Medulla oblongata (tissue), 1 donor: ENCODE results near the gene COLQ.

Source experiments
- DNase-seq: peaks from one replicate; pipeline ENCODE4 v3.0.0-alpha.2; 2015; ENCODE audit errors: extremely low spot score

COLQ gene

GRCh38 chr3:15520185-15520584, 1.3 kb downstream of the COLQ start:
- no peak for DNase-seq

GRCh38 chr3:15519096-15519495, 2.4 kb downstream of the COLQ start:
- no peak for DNase-seq

DNA sequence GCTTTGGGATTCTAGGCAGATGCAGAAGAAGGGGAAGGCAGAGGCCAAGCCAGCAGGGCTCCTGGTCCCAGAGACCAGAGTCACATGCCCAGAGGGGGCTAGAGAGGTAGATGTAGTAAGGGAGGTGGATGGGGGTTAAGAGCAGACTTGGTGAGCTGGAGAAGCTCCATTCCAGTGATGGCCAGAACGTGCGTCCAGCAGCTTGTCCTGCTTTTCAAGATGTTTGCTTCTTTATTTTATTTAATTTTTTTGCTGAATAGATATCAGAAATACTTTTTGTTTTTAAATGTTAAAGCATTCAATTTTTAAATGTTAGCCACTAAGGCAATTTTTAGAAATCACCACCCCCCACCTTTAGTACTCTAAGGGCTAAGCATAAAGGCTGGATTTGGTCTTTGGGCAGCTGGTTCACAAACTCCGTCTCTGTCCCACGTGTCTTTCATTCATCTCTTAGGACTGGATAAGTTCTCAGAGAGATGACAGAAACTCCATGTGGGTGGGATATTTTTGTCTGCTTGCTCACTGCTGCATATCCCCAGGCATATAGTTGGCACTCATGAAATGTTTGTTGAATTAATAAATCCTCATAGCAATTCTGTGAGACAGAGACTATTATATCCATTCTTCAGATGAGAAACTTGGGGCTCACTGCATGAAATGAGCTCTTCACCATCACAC, 6.7 kb downstream of the COLQ start:
- DNase-seq = no peak

DNA sequence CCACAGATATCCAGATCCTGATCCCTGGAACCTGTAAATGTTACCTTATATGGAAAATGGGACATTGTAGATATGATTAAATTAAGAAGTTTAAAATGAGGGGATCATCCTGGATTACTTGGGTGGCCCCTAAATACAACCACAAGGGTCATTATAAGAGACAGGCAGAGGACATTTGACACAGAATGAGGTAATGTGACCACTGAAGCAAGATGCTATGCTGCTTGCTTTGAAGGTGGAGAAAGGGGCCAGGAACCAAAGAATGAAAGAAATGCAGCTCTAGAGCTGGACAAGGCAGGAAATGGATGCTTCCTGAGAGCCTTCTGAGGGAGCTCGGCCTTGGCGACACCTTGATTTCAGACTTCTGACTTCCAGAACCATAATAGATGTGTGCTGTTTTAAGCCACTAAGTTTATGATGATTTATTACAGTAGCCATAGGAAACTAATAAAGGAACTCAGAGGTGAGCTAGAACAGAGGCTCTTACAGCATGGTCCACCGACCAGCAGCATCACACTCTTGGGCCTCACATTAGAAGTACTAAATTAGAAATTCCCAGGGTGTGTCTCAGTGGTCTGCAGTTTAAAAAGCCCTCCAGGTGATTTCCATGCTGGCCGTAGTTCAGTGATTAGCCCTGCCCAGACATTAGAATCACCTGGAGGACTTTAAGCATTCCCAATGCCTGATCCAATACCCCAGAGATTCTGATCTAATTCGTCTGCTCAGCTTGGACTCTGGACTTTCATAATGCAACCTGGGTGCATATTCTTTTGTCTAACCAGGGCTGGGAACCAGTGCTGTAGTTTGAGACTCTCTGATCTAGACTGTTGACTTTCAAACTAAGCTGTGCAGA, 7.5 kb downstream of the COLQ start:
- no peak for DNase-seq

GRCh38 chr3:15513116-15513515, 8.4 kb downstream of the COLQ start:
- no peak for DNase-seq

DNA sequence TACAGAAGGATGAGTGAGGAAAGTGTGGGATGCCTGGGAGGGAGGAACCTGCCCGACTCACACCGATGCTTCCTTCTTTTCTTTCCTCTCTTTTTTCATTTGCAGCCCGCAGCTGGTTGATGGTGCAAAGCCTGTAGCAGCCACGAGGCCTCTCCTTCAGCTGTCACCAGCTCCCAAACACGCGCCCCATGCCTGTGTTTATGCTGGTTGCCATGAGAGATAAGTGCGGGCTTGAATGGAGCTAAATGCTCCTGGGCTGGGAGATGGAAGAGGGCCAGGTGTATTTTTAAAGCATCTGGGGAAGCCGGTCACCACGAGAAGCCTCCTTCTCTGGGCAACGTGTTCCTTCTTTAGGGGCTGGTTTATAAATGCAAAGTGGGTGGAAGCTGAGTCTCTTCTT, 9.3 kb downstream of the COLQ start:
- peak; percentile 59 for DNase-seq

- DNase-seq = no peak
Measured at GRCh38 chr3:15511156-15511555, 10.3 kb downstream of the COLQ start.

- DNase-seq = no peak
Measured at GRCh38 chr3:15510493-15510892, 11.0 kb downstream of the COLQ start.

GRCh38 chr3:15506571-15506970, 14.9 kb downstream of the COLQ start:
- DNase-seq = no peak

GRCh38 chr3:15505479-15506165, 15.9 kb downstream of the COLQ start:
- DNase-seq = no peak

DNA sequence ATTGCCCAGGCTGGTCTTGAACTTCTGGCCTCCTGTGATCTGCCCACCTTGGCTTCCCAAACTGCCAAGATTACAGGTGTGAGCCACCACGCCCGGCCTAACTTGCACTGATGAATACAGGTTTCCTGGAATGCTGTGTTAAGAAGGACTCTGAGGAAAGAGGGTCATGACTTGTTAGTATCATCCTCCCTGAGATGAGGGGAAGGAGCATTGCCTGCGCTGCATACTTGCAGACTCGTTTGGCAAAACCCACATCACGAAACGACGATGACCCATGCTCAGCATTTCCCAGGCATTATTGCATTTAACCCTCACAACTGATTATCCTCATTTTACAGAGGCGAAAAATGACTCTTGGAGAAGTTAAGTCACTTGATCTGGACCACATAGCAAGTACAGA, 18.9 kb downstream of the COLQ start:
- no peak for DNase-seq

DNA sequence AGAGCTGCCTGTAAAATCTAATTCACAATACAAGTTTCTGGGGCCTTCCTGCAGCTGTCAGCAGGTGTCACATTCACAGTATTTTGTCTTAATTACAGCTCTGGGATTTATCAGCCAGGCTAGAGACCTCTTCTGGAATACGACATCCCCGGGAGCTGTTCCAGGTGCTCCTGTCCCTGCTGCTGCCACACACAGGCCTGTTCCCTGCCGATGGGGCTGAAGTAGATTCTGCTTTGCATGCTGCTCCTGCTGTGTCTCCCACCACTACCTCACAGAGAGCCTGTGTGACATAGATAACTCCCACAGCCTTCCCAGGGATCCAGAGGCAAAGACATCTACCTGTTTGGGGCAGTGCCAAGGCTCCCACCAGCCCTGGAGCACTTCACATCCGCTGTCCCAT, 20.4 kb downstream of the COLQ start:
- DNase-seq = no peak

- no peak for DNase-seq
Measured at GRCh38 chr3:15500107-15500724, 21.3 kb downstream of the COLQ start.

- peak; percentile 15 for DNase-seq
Measured at GRCh38 chr3:15499536-15499935, 22.0 kb downstream of the COLQ start.

DNA sequence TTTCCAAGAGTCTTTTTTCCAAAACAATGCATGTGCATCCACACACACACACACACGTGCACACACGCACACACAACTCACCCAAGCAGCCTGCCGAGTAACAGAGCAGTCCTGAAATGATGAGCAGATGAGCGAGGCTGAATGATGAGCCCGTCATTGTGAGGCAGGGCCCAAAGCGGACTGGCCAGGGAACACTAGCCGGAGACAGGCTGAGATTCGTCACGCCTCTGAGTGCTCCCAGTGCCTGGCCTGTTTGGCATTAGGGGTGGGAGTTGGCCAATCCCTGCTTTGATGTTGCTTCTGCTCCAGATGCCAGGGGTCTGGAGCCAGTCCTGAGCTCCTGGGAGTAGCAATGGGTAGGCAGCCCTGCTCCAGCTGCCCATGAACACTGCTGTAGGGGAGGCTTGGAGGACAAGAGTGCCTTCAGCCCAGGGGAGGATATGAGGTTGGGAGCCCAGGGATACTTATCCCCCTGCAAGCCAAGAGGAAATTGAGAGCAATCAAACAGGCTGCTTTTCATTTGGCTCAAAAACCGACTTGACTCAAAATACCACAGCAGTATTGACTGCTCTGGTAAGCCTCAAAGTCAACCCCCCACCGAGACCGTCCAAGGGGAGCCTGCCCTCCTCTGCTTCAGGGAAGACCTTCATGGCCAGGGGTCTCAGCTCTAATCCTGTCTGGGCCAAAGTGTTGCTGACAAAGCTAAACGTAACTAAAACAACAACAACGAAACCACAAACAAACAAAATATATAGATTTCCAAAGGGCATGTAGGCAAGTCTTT, 22.9 kb downstream of the COLQ start:
- peak; percentile 27 for DNase-seq

GRCh38 chr3:15497964-15498363, 23.5 kb downstream of the COLQ start:
- DNase-seq = no peak

DNA sequence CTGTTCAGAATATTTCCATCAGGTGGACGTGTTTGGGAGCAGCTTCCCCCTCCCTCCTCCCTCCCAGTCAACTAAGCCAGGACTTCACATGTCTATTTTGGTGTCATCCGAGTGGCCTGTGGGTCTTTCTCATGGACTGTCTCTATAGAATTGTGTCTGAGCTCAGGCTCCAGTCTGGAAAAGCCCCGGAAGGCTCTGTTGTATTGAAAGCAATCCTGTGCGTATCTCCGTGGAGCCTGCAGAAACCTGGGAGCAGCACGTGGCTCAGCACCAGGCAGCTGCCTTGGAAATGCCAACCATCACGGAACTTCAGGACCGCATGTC, 25.2 kb downstream of the COLQ start:
- DNase-seq = no peak

GRCh38 chr3:15495461-15496340, 25.8 kb downstream of the COLQ start:
- no peak for DNase-seq

DNA sequence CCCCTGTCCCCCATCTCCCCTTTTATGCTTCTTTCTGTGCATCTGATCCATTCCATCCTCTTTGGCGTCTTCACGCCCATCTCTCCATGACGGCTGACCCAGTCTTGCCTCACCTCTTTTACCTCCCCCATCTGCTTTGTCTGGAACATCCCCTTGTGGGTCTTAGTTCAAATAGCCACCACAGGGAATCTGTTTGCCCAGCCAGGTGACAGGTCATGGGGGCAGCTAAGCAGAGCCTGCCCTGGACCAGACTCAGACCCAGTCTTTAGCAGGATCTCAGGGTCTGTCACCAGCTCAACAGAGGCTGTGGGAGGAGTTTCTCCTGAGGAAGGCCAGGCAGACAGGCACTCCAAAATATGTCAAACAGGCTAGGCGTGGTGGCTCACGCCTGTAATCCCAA, 28.1 kb downstream of the COLQ start:
- DNase-seq = no peak

DNA sequence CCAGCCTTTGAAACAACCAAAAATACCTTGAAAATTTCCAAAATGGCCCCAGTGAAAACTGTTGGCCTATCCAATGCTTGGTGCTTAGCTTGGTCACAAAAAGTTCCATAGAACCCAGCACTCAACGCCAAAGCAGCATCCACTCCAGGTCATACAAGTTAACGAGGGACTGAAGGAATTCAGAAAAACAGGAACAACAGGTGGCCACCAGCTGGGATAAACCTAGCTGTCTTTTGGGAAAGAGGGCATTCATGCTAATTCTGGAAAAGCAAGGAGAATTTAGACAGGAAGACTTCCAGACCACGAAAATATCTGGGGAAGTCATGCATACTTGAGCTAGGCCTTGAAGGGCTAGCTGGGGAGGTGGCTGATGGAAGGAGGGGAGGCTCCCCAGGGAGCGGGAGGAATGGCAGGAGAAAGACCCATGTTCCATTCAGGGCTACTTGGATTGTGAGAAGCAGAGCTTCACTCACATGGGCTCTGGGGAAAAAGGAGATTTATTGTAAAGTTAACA, 28.6 kb downstream of the COLQ start:
- no peak for DNase-seq
